Gastroesophageal sphincter (tissue), 4 donors: Measurements from ENCODE around the gene FLACC1. TPM values are rescaled to one million over a fixed set of nuclear protein-coding genes. Genes with fewer than 3 reads are reported as not detected.

Source experiments
- ATAC-seq: fragments of 150-250 bp; one replicate; pipeline ENCODE4 v1.9.1; 2016; ENCODE audit warnings: mild to moderate bottlenecking, moderate library complexity
- H3K27ac ChIP-seq, 4 donors: fragments of 200-600 bp; sonication (generic) in 3 of 4; 1 replicate in 3 of 4; 2 replicates in 1 of 4; pipeline ENCODE4 v1.5.1; 2016 to 2019
- H3K27me3 ChIP-seq: fragments of 200-600 bp; sonication (generic); one replicate; pipeline ENCODE4 v1.5.1; 2019
- H3K36me3 ChIP-seq, 2 donors: fragments of 200-600 bp; sonication (generic); one replicate each; pipeline ENCODE4 v1.5.1; 2019; ENCODE audit warnings: control low read depth in 1 of 2
- H3K4me1 ChIP-seq, 3 donors: fragments of 200-600 bp; sonication (generic); 1 replicate in 2 of 3; 2 replicates in 1 of 3; pipeline ENCODE4 v1.5.1; 2016 to 2019; ENCODE audit warnings: control low read depth in 2 of 3
- H3K4me3 ChIP-seq, 2 donors: fragments of 200-600 bp; sonication (generic); one replicate each; pipeline ENCODE4 v1.5.1; 2019; ENCODE audit warnings: mild to moderate bottlenecking in 1 of 2, moderate library complexity in 1 of 2
- H3K9me3 ChIP-seq, 3 donors: fragments of 200-600 bp; sonication (generic); one replicate each; pipeline ENCODE4 v1.5.1; 2017 to 2019; ENCODE audit warnings: control low read depth in 2 of 3
- EP300 ChIP-seq: sonication (generic); formaldehyde crosslinking; IDR thresholded peaks from one replicate; pipeline ENCODE4 v1.6.1; 2017; ENCODE audit warnings: antibody characterized with exemption, mild to moderate bottlenecking
- POLR2A ChIP-seq, 2 donors: fragments of 450-650 bp; IDR thresholded peaks; one replicate each; pipeline ENCODE4 v1.6.1; 2017; ENCODE audit warnings: antibody characterized with exemption in 2 of 2, mild to moderate bottlenecking in 2 of 2, moderate library complexity in 1 of 2
- POLR2AphosphoS5 ChIP-seq: sonication (generic); formaldehyde crosslinking; IDR thresholded peaks from one replicate; pipeline ENCODE4 v1.6.1; 2017; ENCODE audit warnings: antibody characterized with exemption
- WGBS, 2 donors: methylation state at CpG; one replicate each; pipeline ENCODE4 v1.1.5; 2018; ENCODE audit warnings: low coverage in 1 of 2; 5-methylcytosine and 5-hydroxymethylcytosine counted together
- total RNA-seq, 4 donors: library from RNA; depleted of rRNA; stranded (reverse); fragments of >200 nt; gene quantifications; one replicate each; pipeline ENCODE4 v1.1.0, GENCODE V29; 2016
- TF ChIP-seq, protein P1 (sequence below), 4 experiments: fragments of 200-600 bp in 2 of 4; fragments of 450-650 bp in 2 of 4; sonication (generic) in 1 of 4; IDR thresholded peaks; one replicate each; pipeline ENCODE4 v1.5.1; 2017 to 2019; ENCODE audit warnings: antibody characterized with exemption in 4 of 4, mild to moderate bottlenecking in 2 of 4, moderate library complexity in 2 of 4

Gene FLACC1
- total RNA-seq, 4 donors from 2014 or later: 1.1 to 3.8 (median 3.2) TPM

DNA sequence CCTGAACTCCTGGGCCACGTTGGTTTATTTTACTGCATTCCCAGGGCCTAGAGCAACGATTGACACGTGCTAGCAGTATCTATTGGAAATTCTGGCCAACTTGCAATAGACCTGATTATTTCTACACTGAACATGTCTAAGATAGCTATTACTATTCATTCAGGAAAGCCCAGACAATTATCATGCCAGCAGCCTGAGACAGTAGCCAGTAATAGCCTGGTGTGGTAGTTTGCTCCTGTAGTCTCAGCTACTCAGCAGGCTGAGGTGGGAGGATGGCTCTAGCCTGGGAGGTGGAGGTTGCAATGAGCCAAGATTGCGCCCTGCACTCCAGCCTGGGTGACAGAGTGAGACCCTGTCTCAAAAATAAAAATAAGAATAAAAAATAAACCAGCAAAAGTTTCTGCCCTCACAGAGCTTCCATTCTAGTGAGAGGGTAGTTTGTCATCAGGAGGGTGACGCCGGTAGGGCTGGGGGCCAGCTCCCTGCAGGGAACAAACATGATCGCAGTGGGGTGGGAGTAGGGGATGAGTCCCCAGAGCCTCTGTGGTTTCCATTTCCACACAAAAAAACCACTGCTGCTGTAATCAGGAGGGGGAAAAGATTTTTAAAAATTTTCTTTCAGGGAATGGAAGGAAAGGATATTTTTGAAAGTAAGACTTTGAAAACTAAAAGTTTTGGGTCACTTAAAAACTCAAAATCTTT is 92.5 kb downstream of the FLACC1 start:
- Histone ChIP-seq H3K27me3 (no peaks in the 10 kb centered on the region), H3K36me3 (peaks cover 0 to 24% of the 10 kb centered on the region in 2 donors), H3K4me3 (no peak overlapping the region), H3K9me3 (no peaks in the 10 kb centered on the region), H3K4me1 (peaks cover 0 to 18% (median 6%) of the 10 kb centered on the region in 3 donors), H3K27ac (no peak overlapping the region)
- no peak for ATAC-seq
- TF ChIP-seq, protein P1, sequence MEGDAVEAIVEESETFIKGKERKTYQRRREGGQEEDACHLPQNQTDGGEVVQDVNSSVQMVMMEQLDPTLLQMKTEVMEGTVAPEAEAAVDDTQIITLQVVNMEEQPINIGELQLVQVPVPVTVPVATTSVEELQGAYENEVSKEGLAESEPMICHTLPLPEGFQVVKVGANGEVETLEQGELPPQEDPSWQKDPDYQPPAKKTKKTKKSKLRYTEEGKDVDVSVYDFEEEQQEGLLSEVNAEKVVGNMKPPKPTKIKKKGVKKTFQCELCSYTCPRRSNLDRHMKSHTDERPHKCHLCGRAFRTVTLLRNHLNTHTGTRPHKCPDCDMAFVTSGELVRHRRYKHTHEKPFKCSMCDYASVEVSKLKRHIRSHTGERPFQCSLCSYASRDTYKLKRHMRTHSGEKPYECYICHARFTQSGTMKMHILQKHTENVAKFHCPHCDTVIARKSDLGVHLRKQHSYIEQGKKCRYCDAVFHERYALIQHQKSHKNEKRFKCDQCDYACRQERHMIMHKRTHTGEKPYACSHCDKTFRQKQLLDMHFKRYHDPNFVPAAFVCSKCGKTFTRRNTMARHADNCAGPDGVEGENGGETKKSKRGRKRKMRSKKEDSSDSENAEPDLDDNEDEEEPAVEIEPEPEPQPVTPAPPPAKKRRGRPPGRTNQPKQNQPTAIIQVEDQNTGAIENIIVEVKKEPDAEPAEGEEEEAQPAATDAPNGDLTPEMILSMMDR (IDR thresholded peaks at IDR 0.05): no peak
- TF ChIP-seq POLR2A (IDR thresholded peaks at IDR 0.05): no peak
- no peak for TF ChIP-seq POLR2AphosphoS5
- TF ChIP-seq EP300: no peak
- 93% methylated on average over 2 to 6 of the region's 7 CpGs for WGBS, 2 donors

DNA sequence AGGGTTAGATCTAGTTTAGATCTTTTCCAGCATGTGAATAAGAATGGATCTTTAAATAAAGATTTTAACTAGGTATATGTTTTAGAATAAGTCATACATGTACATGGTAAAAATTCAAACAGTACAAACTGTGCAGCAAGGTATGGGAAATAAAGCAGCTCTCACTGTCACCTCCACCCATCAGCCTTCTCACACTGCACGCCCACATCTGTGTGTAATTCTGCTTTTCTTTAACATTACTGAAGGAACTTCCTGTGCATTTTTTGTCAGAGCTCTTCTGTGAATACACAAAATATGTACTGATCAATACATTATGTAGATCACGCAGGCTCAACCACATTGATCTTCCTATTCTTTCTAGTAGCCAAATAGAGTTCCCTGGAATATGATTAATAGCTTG is 93.4 kb downstream of the FLACC1 start:
- 62 to 88% methylated on average over 2 of the region's 2 CpGs for WGBS, 2 donors
- no peak overlapping the region for H3K4me3 ChIP-seq

DNA sequence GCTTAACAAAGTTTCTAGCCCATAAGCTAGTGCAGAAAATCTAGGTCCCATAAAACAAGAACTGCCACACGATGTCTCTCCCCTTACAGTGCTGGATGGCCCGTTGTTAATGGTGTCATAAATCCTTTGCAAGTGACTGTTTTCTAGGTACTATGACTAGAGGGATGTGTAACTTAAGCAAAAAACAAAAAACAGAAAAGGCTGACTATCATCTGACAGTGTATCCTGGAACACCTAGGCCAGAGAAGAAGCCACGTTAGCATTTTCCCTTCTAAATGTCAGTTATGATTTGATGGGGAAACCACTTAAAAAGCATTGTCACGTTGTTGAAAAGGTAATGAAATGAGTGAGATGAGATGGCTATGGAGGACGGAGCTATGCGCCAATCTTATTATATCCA is 94.4 kb downstream of the FLACC1 start:
- no peaks in the 10 kb centered on the region for H3K9me3 ChIP-seq
- no peak for TF ChIP-seq POLR2A (IDR thresholded peaks at IDR 0.05)
- no peak for TF ChIP-seq POLR2AphosphoS5
- no peak for TF ChIP-seq EP300
- TF ChIP-seq, protein P1 (IDR thresholded peaks at IDR 0.05): no peak
- no peaks in the 10 kb centered on the region for H3K27me3 ChIP-seq
- 67 to 80% methylated on average over 6 of the region's 6 CpGs for WGBS, 2 donors
- peaks cover 0 to 30% (median 11%) of the 10 kb centered on the region in 3 donors for H3K4me1 ChIP-seq
- peaks cover 0 to 15% of the 10 kb centered on the region in 2 donors for H3K36me3 ChIP-seq
- no peak overlapping the region for H3K27ac ChIP-seq
- no peak for ATAC-seq
- no peak overlapping the region for H3K4me3 ChIP-seq

More for the DNA sequence above, 93.4 kb downstream of the FLACC1 start:
- Histone ChIP-seq H3K9me3 (no peaks in the 10 kb centered on the region), H3K27me3 (no peaks in the 10 kb centered on the region), H3K36me3 (peaks cover 0 to 24% of the 10 kb centered on the region in 2 donors), H3K27ac (no peak overlapping the region), H3K4me1 (peaks cover 0 to 26% (median 11%) of the 10 kb centered on the region in 3 donors)
- no peak for ATAC-seq
- TF ChIP-seq POLR2AphosphoS5: no peak

DNA sequence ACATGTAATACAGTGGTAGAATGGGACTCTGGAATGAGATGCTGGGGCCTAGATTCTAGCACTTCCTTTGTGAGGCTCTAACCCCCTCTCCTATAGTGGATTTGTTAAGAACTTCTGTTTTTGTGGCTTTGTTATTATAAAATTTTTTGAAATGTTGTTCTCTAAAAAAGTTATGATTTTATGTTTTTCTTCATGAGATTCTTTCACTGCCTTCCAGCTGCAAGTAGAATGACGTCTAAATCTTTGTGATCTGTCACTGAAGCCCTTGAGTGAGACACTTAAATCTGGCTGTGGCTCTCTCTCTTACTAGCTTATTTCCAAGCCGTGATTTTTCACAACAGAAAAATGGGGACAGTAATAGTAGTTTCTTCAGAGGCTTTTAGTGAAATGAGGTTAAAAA is 95.2 kb downstream of the FLACC1 start:
- TF ChIP-seq EP300 (no peak), POLR2AphosphoS5 (no peak), POLR2A (IDR thresholded peaks at IDR 0.05) (no peak)
- TF ChIP-seq, protein P1 (IDR thresholded peaks at IDR 0.05): no peak
- Histone ChIP-seq H3K36me3 (peaks cover 0 to 7% of the 10 kb centered on the region in 2 donors), H3K9me3 (no peaks in the 10 kb centered on the region), H3K4me3 (no peak overlapping the region), H3K27ac (no peak overlapping the region), H3K4me1 (peaks cover 0 to 38% (median 11%) of the 10 kb centered on the region in 3 donors), H3K27me3 (no peaks in the 10 kb centered on the region)
- WGBS, 2 donors: 51 to 61% methylated on average over 2 of the region's 2 CpGs
- no peak for ATAC-seq

DNA sequence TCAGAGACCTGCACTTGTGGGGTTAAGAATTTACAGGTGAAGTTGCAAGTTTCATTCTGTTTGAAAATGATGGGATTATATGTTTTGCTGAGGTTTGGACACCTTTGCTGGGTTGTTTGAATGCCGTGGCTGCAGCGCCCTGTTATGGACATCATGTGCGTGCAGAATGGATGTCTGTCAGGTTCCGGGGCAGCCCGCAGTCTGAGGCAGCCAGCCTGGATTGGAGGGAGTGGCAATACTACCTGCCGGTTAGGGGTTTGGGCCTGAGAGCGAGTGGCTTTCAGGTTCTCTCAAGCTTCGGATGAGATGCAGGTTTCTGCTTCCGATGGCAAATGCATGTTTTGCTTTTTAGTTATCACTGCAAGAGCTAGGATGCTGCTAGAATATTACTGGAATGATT is 95.7 kb downstream of the FLACC1 start:
- no peaks in the 10 kb centered on the region for H3K9me3 ChIP-seq
- 73 to 86% methylated on average over 8 of the region's 9 CpGs for WGBS, 2 donors
- peaks cover 0 to 2% of the 10 kb centered on the region in 2 donors for H3K36me3 ChIP-seq
- no peaks in the 10 kb centered on the region for H3K27me3 ChIP-seq
- peaks cover 0 to 40% (median 11%) of the 10 kb centered on the region in 3 donors for H3K4me1 ChIP-seq
- ATAC-seq: no peak
- no peak overlapping the region for H3K27ac ChIP-seq
- TF ChIP-seq POLR2A (IDR thresholded peaks at IDR 0.05): no peak
- no peak for TF ChIP-seq POLR2AphosphoS5
- no peak for TF ChIP-seq EP300
- TF ChIP-seq, protein P1 (IDR thresholded peaks at IDR 0.05): no peak
- peak overlapping the region in 1 of 2 donors; percentile 24 for H3K4me3 ChIP-seq
